Neural cell (in vitro differentiated cells): ENCODE results near the gene JAKMIP3. TPM values are rescaled to one million over a fixed set of nuclear protein-coding genes. Genes with fewer than 3 reads are reported as not detected.

Source experiments
- H2AFZ ChIP-seq: fragments of 200-600, 300-800 bp; sonication (generic), shearing (Covaris generic); 2 replicates; pipeline ENCODE4 v1.6.0; 2014; ENCODE audit warnings: low read depth, mild to moderate bottlenecking, antibody characterized with exemption, low read length, moderate library complexity
- H3F3A ChIP-seq: fragments of 200-600 bp; shearing (Covaris generic); 2 replicates; pipeline ENCODE4 v1.6.1; 2016; ENCODE audit warnings: mild to moderate bottlenecking, moderate library complexity, mixed read lengths, antibody characterized with exemption, low read length; ENCODE audit not compliant: insufficient read depth, poor library complexity, severe bottlenecking
- H3K27ac ChIP-seq: fragments of 200-600, 300-800 bp; sonication (generic), shearing (Covaris generic); 2 replicates; pipeline ENCODE4 v1.5.1; 2014; ENCODE audit warnings: mild to moderate bottlenecking, low read length, moderate library complexity
- H3K27me3 ChIP-seq: fragments of 300-800, 200-600 bp; sonication (generic), shearing (Covaris generic); 2 replicates; pipeline ENCODE4 v1.6.0; 2014; ENCODE audit warnings: mild to moderate bottlenecking, low read depth, low read length, moderate library complexity; ENCODE audit not compliant: insufficient read depth
- H3K36me3 ChIP-seq: fragments of 300-800, 200-600 bp; sonication (generic), shearing (Covaris generic); 2 replicates; pipeline ENCODE4 v1.5.1; 2014; ENCODE audit warnings: mild to moderate bottlenecking, antibody characterized with exemption, low read length, moderate library complexity; ENCODE audit not compliant: insufficient read depth
- H3K4me2 ChIP-seq: fragments of 300-800, 200-600 bp; sonication (generic), shearing (Covaris generic); 2 replicates; pipeline ENCODE4 v1.6.0; 2014; ENCODE audit warnings: mild to moderate bottlenecking, low read length
- H3K4me3 ChIP-seq: fragments of 300-800, 200-600 bp; sonication (generic), shearing (Covaris generic); 2 replicates; pipeline ENCODE4 v1.5.1; 2014; ENCODE audit warnings: mild to moderate bottlenecking, low read length, moderate library complexity
- H3K79me2 ChIP-seq: fragments of 200-600 bp; shearing (Covaris generic); replicated peaks from 2 replicates; pipeline ENCODE4 v1.6.0; 2014; ENCODE audit warnings: mild to moderate bottlenecking, low read length, moderate library complexity; ENCODE audit not compliant: insufficient read depth
- H3K9ac ChIP-seq: fragments of 300-800, 200-600 bp; sonication (generic), shearing (Covaris generic); 2 replicates; pipeline ENCODE4 v1.6.1; 2016; ENCODE audit warnings: mild to moderate bottlenecking, low read length, mixed read lengths
- H3K9me2 ChIP-seq: fragments of 200-600 bp; shearing (Covaris generic); 2 replicates; pipeline ENCODE4 v1.6.1; 2016; ENCODE audit warnings: mild to moderate bottlenecking, low read length, mixed read lengths; ENCODE audit not compliant: insufficient read depth
- H3K9me3 ChIP-seq: fragments of 200-600, 300-800 bp; sonication (generic), shearing (Covaris generic); 2 replicates; pipeline ENCODE4 v1.6.1; 2016; ENCODE audit warnings: mild to moderate bottlenecking, mixed run types, low read length, moderate library complexity, mixed read lengths
- H4K20me1 ChIP-seq: fragments of 200-600 bp; shearing (Covaris generic); 2 replicates; pipeline ENCODE4 v1.6.1; 2016; ENCODE audit warnings: mild to moderate bottlenecking, mixed run types; ENCODE audit not compliant: insufficient read depth
- CTCF ChIP-seq: fragments of 450-650 bp; IDR thresholded peaks from 2 replicates; pipeline ENCODE4 v1.5.1; 2014; ENCODE audit warnings: antibody characterized with exemption, mild to moderate bottlenecking, moderate library complexity; ENCODE audit not compliant: poor library complexity, severe bottlenecking
- EP300 ChIP-seq: fragments of 450-650 bp; conservative IDR thresholded peaks from 2 replicates; pipeline ENCODE4 v1.6.1; 2014; ENCODE audit warnings: antibody characterized with exemption, mild to moderate bottlenecking, moderate library complexity; ENCODE audit not compliant: poor library complexity, severe bottlenecking
- EZH2 ChIP-seq: fragments of 200-600, 300-800 bp; shearing (Covaris generic), sonication (generic); IDR thresholded peaks from 2 replicates; pipeline ENCODE4 v1.6.1; 2014; ENCODE audit warnings: antibody characterized with exemption, low read length, borderline replicate concordance, mild to moderate bottlenecking; ENCODE audit not compliant: insufficient read depth, poor library complexity, severe bottlenecking
- MXI1 ChIP-seq: fragments of 450-650 bp; conservative IDR thresholded peaks from 2 replicates; pipeline ENCODE4 v1.6.1; 2014; ENCODE audit warnings: antibody characterized with exemption, mild to moderate bottlenecking; ENCODE audit not compliant: poor library complexity, severe bottlenecking
- POLR2AphosphoS5 ChIP-seq: IDR thresholded peaks from 2 replicates; pipeline ENCODE4 v1.6.1; 2012
- RAD21 ChIP-seq: fragments of 450-650 bp; conservative IDR thresholded peaks from 2 replicates; pipeline ENCODE4 v1.6.1; 2014; ENCODE audit warnings: antibody characterized with exemption, mild to moderate bottlenecking, moderate library complexity
- REST ChIP-seq: IDR thresholded peaks from 2 replicates; pipeline ENCODE4 v1.6.1; 2012; ENCODE audit warnings: borderline replicate concordance
- SMC3 ChIP-seq: fragments of 450-650 bp; conservative IDR thresholded peaks from 2 replicates; pipeline ENCODE4 v1.6.1; 2014; ENCODE audit warnings: antibody characterized with exemption, mild to moderate bottlenecking, moderate library complexity; ENCODE audit not compliant: poor library complexity
- TAF1 ChIP-seq: IDR thresholded peaks from 2 replicates; pipeline ENCODE4 v1.6.1; 2012; ENCODE audit warnings: low read depth
- polyA plus RNA-seq: library from polyadenylated mRNA; depleted of rRNA; stranded (reverse); fragments of >200 nt; gene quantifications from 2 replicates; pipeline ENCODE4 v1.2.3, GENCODE V29; 2014

The JAKMIP3 gene
- polyA plus RNA-seq, 1 donor from 2014 or later = 5.1 TPM

GRCh38 chr10:132106431-132106830 is 40.7 kb downstream of the JAKMIP3 start:
- no peak overlapping the region for H3K27ac ChIP-seq

GRCh38 chr10:132107186-132107948 is 41.6 kb downstream of the JAKMIP3 start:
- no peak for TF ChIP-seq SMC3
- no peak for TF ChIP-seq POLR2AphosphoS5
- no peak for TF ChIP-seq RAD21
- TF ChIP-seq MXI1 = no peak
- TF ChIP-seq CTCF = no peak
- TF ChIP-seq TAF1 = no peak
- no peak for TF ChIP-seq EZH2
- TF ChIP-seq REST = no peak
- TF ChIP-seq EP300 = no peak
- Histone ChIP-seq H3K9ac (no peak overlapping the region), H3K27ac (no peak overlapping the region), H4K20me1 (no peaks in the 10 kb centered on the region), H3F3A (no peaks in the 10 kb centered on the region), H3K4me3 (no peak overlapping the region), H3K9me2 (no peaks in the 10 kb centered on the region), H3K79me2 (no peaks in the 10 kb centered on the region), H3K9me3 (no peaks in the 10 kb centered on the region), H3K36me3 (no peaks in the 10 kb centered on the region), H3K27me3 (no peaks in the 10 kb centered on the region), H3K4me2 (no peak overlapping the region), H2AFZ (no peak overlapping the region)

More at GRCh38 chr10:132106431-132106830, 40.7 kb downstream of the JAKMIP3 start:
- Histone ChIP-seq H3F3A (no peaks in the 10 kb centered on the region), H3K79me2 (no peaks in the 10 kb centered on the region), H4K20me1 (no peaks in the 10 kb centered on the region), H3K9me3 (no peaks in the 10 kb centered on the region), H3K9me2 (no peaks in the 10 kb centered on the region), H3K4me2 (no peak overlapping the region), H3K27me3 (no peaks in the 10 kb centered on the region), H2AFZ (no peak overlapping the region), H3K9ac (no peak overlapping the region), H3K4me3 (no peak overlapping the region), H3K36me3 (no peaks in the 10 kb centered on the region)
- TF ChIP-seq REST (no peak), MXI1 (no peak), RAD21 (no peak), EP300 (no peak), POLR2AphosphoS5 (no peak), SMC3 (no peak), EZH2 (no peak), TAF1 (no peak)
